ENCODE data around the gene GARIN1A.

GRCh38 chr7:128701062-128701785 lies 29.1 kb downstream of the GARIN1A start:
- TF ChIP-seq POLR2AphosphoS5 (IDR thresholded peaks at IDR 0.05) (no peak), CTCF (IDR thresholded peaks at IDR 0.05) (no peak), POLR2A (IDR thresholded peaks at IDR 0.05) (no peak), EP300 (IDR thresholded peaks at IDR 0.05) (no peak)
